HepG2 (cell line): ENCODE data around the gene SH3YL1. TPM values are rescaled to one million over a fixed set of nuclear protein-coding genes. Genes with fewer than 3 reads are reported as not detected.

Experiments
- ATAC-seq: fragments of 200-7000 bp; cut with Tn5 transposase; 3 replicates; pipeline ENCODE4 v1.9.1; 2020; ENCODE audit warnings: mild to moderate bottlenecking, moderate library complexity
- BruUV-seq: library from RNA; stranded (reverse); fragments of 400-500 nt; replicated peaks from 2 replicates; lab custom pipeline; 2021; lab: Mats Ljungman, UMichigan
- CTCF ChIA-PET: fragments of 300-600 bp; formaldehyde crosslinking; extraction: SDS; loops from one replicate; lab custom pipeline; 2021; ENCODE audit warnings: low total read pairs, inconsistent platforms, low intra/inter-chr PET ratio; lab: Yijun Ruan, JAX
- POLR2A ChIA-PET: fragments of 350-600 bp; sonication (Branson Sonifier 250); formaldehyde crosslinking; loops from one replicate; lab custom pipeline; 2020; ENCODE audit warnings: antibody characterized with exemption, inconsistent platforms; lab: Yijun Ruan, JAX
- DNase-seq: peaks from one replicate; pipeline ENCODE4 v3.0.0-alpha.2; 2015; ENCODE audit warnings: low spot score
- FAIRE-seq: peaks from 3 replicates; lab custom pipeline; 2011; peaks lifted over from hg19 to GRCh38; lab: Jason Lieb, UNC
- H2AFZ ChIP-seq: one replicate; pipeline ENCODE4 v1.6.1; 2011; ENCODE audit warnings: low read length, inconsistent platforms
- H3K27ac ChIP-seq: fragments of 300-600 bp; 3 replicates; pipeline ENCODE4 v1.8.0; 2011; ENCODE audit warnings: mixed run types, mild to moderate bottlenecking, mixed read lengths, low read length, inconsistent platforms; ENCODE audit not compliant: insufficient read depth; ENCODE audit errors: extremely low read length
- H3K27me3 ChIP-seq, 2 experiments: fragments of 200-600 bp in 1 of 2; 2 replicates in 1 of 2; 3 replicates in 1 of 2; pipeline versions ENCODE4 v1.6.0 to v1.8.0; 2011; ENCODE audit warnings: low read length in 2 of 2, mild to moderate bottlenecking in 2 of 2, moderate library complexity in 2 of 2, inconsistent platforms in 1 of 2; ENCODE audit not compliant: insufficient read depth in 2 of 2, control insufficient read depth in 1 of 2
- H3K36me3 ChIP-seq, 2 experiments: fragments of 200-600 bp in 1 of 2; replicated peaks in 1 of 2; 2 replicates in 1 of 2; 3 replicates in 1 of 2; pipeline versions ENCODE4 v1.5.1 to v1.8.0; 2011; ENCODE audit warnings: low read length in 2 of 2, inconsistent platforms in 1 of 2; ENCODE audit not compliant: insufficient read depth in 2 of 2, control insufficient read depth in 1 of 2
- H3K4me1 ChIP-seq: 2 replicates; pipeline ENCODE4 v1.5.1; 2012; ENCODE audit warnings: low read length, inconsistent platforms; ENCODE audit not compliant: insufficient read depth
- H3K4me2 ChIP-seq: 2 replicates; pipeline ENCODE4 v1.6.0; 2011; ENCODE audit warnings: low read depth, low read length, inconsistent platforms
- H3K4me3 ChIP-seq, 3 experiments: fragments of 200-600 bp in 1 of 3; sonication (generic), shearing (Covaris generic) in 1 of 3; replicated peaks in 1 of 3; 2 replicates each; pipeline ENCODE4 v1.5.1; 2011 to 2016; ENCODE audit warnings: low read length in 3 of 3, inconsistent platforms in 2 of 3, low read depth in 2 of 3, mild to moderate bottlenecking in 2 of 3, control low read depth in 1 of 3, mixed read lengths in 1 of 3; ENCODE audit not compliant: insufficient read depth in 1 of 3
- H3K79me2 ChIP-seq: one replicate; pipeline ENCODE4 v1.6.1; 2011; ENCODE audit warnings: low read length, inconsistent platforms; ENCODE audit not compliant: insufficient read depth
- H3K9ac ChIP-seq: 2 replicates; pipeline ENCODE4 v1.6.0; 2011; ENCODE audit warnings: mild to moderate bottlenecking, low read depth, low read length, inconsistent platforms; ENCODE audit not compliant: insufficient read depth
- H3K9me3 ChIP-seq: 2 replicates; pipeline ENCODE4 v1.5.1; 2012; ENCODE audit warnings: mild to moderate bottlenecking, low read length
- H4K20me1 ChIP-seq: 2 replicates; pipeline ENCODE4 v1.6.0; 2011; ENCODE audit warnings: inconsistent platforms, mild to moderate bottlenecking, low read length, moderate library complexity; ENCODE audit not compliant: insufficient read depth
- EHMT2 ChIP-seq: fragments of 200-600 bp; sonication (generic); IDR thresholded peaks from 2 replicates; pipeline ENCODE4 v1.7.0; 2017; ENCODE audit warnings: antibody characterized with exemption, low read depth, low read length, borderline replicate concordance
- MAFF ChIP-seq: IDR thresholded peaks from 2 replicates; pipeline ENCODE4 v1.6.1; 2011; ENCODE audit warnings: low read depth, low read length, improper control_type of control experiment
- MAFK ChIP-seq, 2 experiments: IDR thresholded peaks in 1 of 2; conservative IDR thresholded peaks in 1 of 2; 2 replicates each; pipeline ENCODE4 v1.6.1; 2011; ENCODE audit warnings: improper control_type of control experiment in 2 of 2, low read length in 2 of 2
- SUZ12 ChIP-seq: fragments of 150-350 bp; IDR thresholded peaks from 2 replicates; pipeline ENCODE4 v1.6.1; 2014; ENCODE audit warnings: low read depth, low read length
- TEAD3 ChIP-seq: optimal IDR thresholded peaks from 2 replicates; pipeline ENCODE3; 2016; ENCODE audit warnings: borderline replicate concordance
- TSC22D2 ChIP-seq: sonication (generic); formaldehyde crosslinking; IDR thresholded peaks from 2 replicates; pipeline ENCODE4 v1.5.1; 2020; ENCODE audit warnings: missing genetic modification reagents, mild to moderate bottlenecking, borderline replicate concordance
- ZFAT ChIP-seq: sonication (generic); formaldehyde crosslinking; conservative IDR thresholded peaks from 2 replicates; pipeline ENCODE4 v1.8.1; 2023; ENCODE audit warnings: missing genetic modification reagents, inconsistent platforms
- ZFP91 ChIP-seq: sonication (generic); formaldehyde crosslinking; IDR thresholded peaks from 2 replicates; pipeline ENCODE4 v1.9.0; 2022; ENCODE audit warnings: missing genetic modification reagents, mild to moderate bottlenecking, borderline replicate concordance
- ZNF207 ChIP-seq: fragments of 450-650 bp; IDR thresholded peaks from 2 replicates; pipeline ENCODE4 v1.6.1; 2016; ENCODE audit warnings: antibody characterized with exemption, borderline replicate concordance
- ZNF576 ChIP-seq: sonication (generic); formaldehyde crosslinking; IDR thresholded peaks from 2 replicates; pipeline ENCODE4 v1.4.0; 2020; ENCODE audit warnings: mild to moderate bottlenecking, missing genetic modification reagents
- ZNF577 ChIP-seq: sonication (generic); formaldehyde crosslinking; IDR thresholded peaks from 2 replicates; pipeline ENCODE4 v1.4.0; 2020; ENCODE audit warnings: mild to moderate bottlenecking, low read depth, missing genetic modification reagents, borderline replicate concordance
- ZNF652 ChIP-seq: IDR thresholded peaks from 2 replicates; pipeline ENCODE4 v1.6.1; 2016; ENCODE audit warnings: low read depth, borderline replicate concordance
- ZNF678 ChIP-seq: sonication (generic); formaldehyde crosslinking; IDR thresholded peaks from 2 replicates; pipeline ENCODE4 v1.4.0; 2020; ENCODE audit warnings: mild to moderate bottlenecking, missing genetic modification reagents
- WGBS: methylation state at CpG from one replicate; pipeline ENCODE4 v1.1.6; 2017; ENCODE audit warnings: low lambda C conversion rate; 5-methylcytosine and 5-hydroxymethylcytosine counted together
- in situ Hi-C: cut with HindIII; loops from 2 replicates; pipeline ENCODE4 v1.10.0; 2017; ENCODE audit warnings: low pct_unique_long_range_greater_than_20kb; ENCODE audit not compliant: extremely low pct_ligation_motif_present
- intact Hi-C: fragments of 100-400 bp; cut with micrococcal nuclease; formaldehyde crosslinking; loops from one replicate; pipeline ENCODE4 v1.10.0; 2022; ENCODE audit not compliant: unreplicated experiment
- polyA plus RNA-seq, 8 experiments: library from polyadenylated mRNA; depleted of rRNA in 3 of 8; stranded (reverse) in 7 of 8; unstranded in 1 of 8; fragments of >200 nt; fragmentation: Illumina TruSeq in 4 of 8; extraction: Trizol in 4 of 8; gene quantifications; 2 replicates each; pipeline versions ENCODE4 v1.2.1 to v1.2.3, GENCODE V29; 2011 to 2016; ENCODE audit warnings: low read depth in 4 of 8, missing spikeins in 1 of 8, mixed read lengths in 1 of 8; ENCODE audit not compliant: insufficient read depth in 1 of 8
- total RNA-seq, 5 experiments: library from RNA; depleted of rRNA; stranded (reverse); fragments of >200 nt; fragmentation: Illumina TruSeq; extraction: Trizol; gene quantifications; 2 replicates each; pipeline ENCODE4 v1.2.3, GENCODE V29; 2016; ENCODE audit warnings: low read depth in 1 of 5

The SH3YL1 gene
- total and polyA plus RNA-seq, 2 of the 13 experiments (the other 11 are each of a cell fraction or from before 2014, with no cell fraction given) = 13.0 to 48.2 TPM

GRCh38 chr2:248724-249123, 15.1 kb downstream of the SH3YL1 start:
- Histone ChIP-seq H3K4me3 (peak overlapping the region; percentile 48 to 62 (median 52); a peak in 4 of 6 replicates), H4K20me1 (no peaks in the 10 kb centered on the region), H3K27me3 (no peaks in the 10 kb centered on the region), H3K9ac (peak overlapping the region; percentile 30), H3K4me1 (peaks cover 54% of the 10 kb centered on the region), H3K9me3 (no peaks in the 10 kb centered on the region), H3K79me2 (peaks cover 2% of the 10 kb centered on the region), H3K27ac (peak overlapping the region; percentile 71), H2AFZ (no peak overlapping the region), H3K36me3 (peaks cover 6 to 10% of the 10 kb centered on the region in 2 experiments; a peak in 4 of 5 replicates), H3K4me2 (peak overlapping the region; percentile 87)
- no peak for FAIRE-seq
- BruUV-seq = no TSS peak
- intact Hi-C loops = loop anchor here (1.0 kb wide), 1 partner anchor 12 kb away; no protein-coding TSS in a partner anchor
- TF ChIP-seq ZNF678 (CRISPR knock-in tag) (no peak), SUZ12 (no peak), TEAD3 (CRISPR knock-in tag) (peak; percentile 39), ZNF576 (no peak), EHMT2 (0 out of 2 replicates have a peak, but pooled peaks have one; percentile 6), ZNF577 (CRISPR knock-in tag) (no peak), ZFAT (CRISPR knock-in tag) (peak; percentile 97), ZNF652 (CRISPR knock-in tag) (no peak), ZFP91 (CRISPR knock-in tag) (no peak), MAFK (conservative IDR thresholded peaks at IDR 0.05 in 1 of 2, IDR thresholded peaks at IDR 0.05 in 1 of 2; ENCODE audit: low read length in 2 of 2) (peak; percentile 62 to 65), MAFF (0 out of 2 replicates have a peak, but pooled peaks have one; percentile 43), TSC22D2 (CRISPR knock-in tag) (no peak), ZNF207 (no peak)
- ChIA-PET POLR2A (interaction anchor here (1.1 to 2.2 kb wide), 3 partner anchors 10 to 25 kb away, joined by 3 to 6 read pairs (median 4); no protein-coding TSS in a partner anchor), CTCF (interaction anchor here (1.0 to 1.5 kb wide), 2 partner anchors 12 to 41 kb away, joined by 3 to 4 read pairs; no protein-coding TSS in a partner anchor)
- DNase-seq = no peak
- in situ Hi-C loops = loop anchor here (5.0 kb wide), 1 partner anchor 39 kb away; the partner anchor contains the start of gene ALKAL2
- WGBS = 75% methylated on average over 2 of the region's 2 CpGs
- ATAC-seq = no peak
